Endodermal cell (in vitro differentiated cells): ENCODE measurements around the gene ADRA2B. TPM values are rescaled to one million over a fixed set of nuclear protein-coding genes. Genes with fewer than 3 reads are reported as not detected.
A peak's percentile ranks its signal among the peaks of the same experiment; 100 is the strongest.

Experiments used
- DNase-seq: peaks from one replicate; pipeline ENCODE4 v3.0.0-alpha.2; 2017
- H3K27ac ChIP-seq: 2 replicates; pipeline ENCODE4 v1.5.1; 2013; ENCODE audit warnings: mild to moderate bottlenecking, low read depth, low read length, moderate library complexity
- H3K27me3 ChIP-seq: 2 replicates; pipeline ENCODE4 v1.6.1; 2013; ENCODE audit warnings: mild to moderate bottlenecking, low read length, moderate library complexity; ENCODE audit not compliant: insufficient read depth, control insufficient read depth, poor library complexity, severe bottlenecking
- H3K36me3 ChIP-seq: 2 replicates; pipeline ENCODE4 v1.7.0; 2013; ENCODE audit warnings: mild to moderate bottlenecking, low read length, moderate library complexity; ENCODE audit not compliant: control insufficient read depth, insufficient read depth
- H3K4me1 ChIP-seq: one replicate; pipeline ENCODE4 v1.7.0; 2013; ENCODE audit warnings: low read length; ENCODE audit not compliant: control insufficient read depth, insufficient read depth
- H3K4me3 ChIP-seq: 2 replicates; pipeline ENCODE4 v1.5.1; 2013; ENCODE audit warnings: mild to moderate bottlenecking, low read length, moderate library complexity
- H3K9ac ChIP-seq: 2 replicates; pipeline ENCODE4 v1.6.1; 2013; ENCODE audit warnings: mild to moderate bottlenecking, low read length, moderate library complexity; ENCODE audit not compliant: poor library complexity, severe bottlenecking; ENCODE audit errors: extremely low read depth
- H3K9me3 ChIP-seq: 2 replicates; pipeline ENCODE4 v1.6.1; 2013; ENCODE audit warnings: mild to moderate bottlenecking, low read length, moderate library complexity; ENCODE audit not compliant: control insufficient read depth
- H3K27ac Mint-ChIP-seq: 2 replicates; pipeline ENCODE4 v1.8.0; 2020; ENCODE audit warnings: mixed read lengths
- H3K27me3 Mint-ChIP-seq: 2 replicates; pipeline ENCODE4 v1.8.0; 2021; ENCODE audit warnings: mild to moderate bottlenecking, mixed read lengths; ENCODE audit not compliant: insufficient read depth
- H3K36me3 Mint-ChIP-seq: 2 replicates; pipeline ENCODE4 v1.8.0; 2020; ENCODE audit warnings: low read depth, mixed read lengths
- H3K4me1 Mint-ChIP-seq: 2 replicates; pipeline ENCODE4 v1.8.0; 2020; ENCODE audit warnings: mixed read lengths
- H3K4me3 Mint-ChIP-seq: 2 replicates; pipeline ENCODE4 v1.8.0; 2020; ENCODE audit warnings: mild to moderate bottlenecking, moderate library complexity, mixed read lengths
- H3K9me3 Mint-ChIP-seq: 2 replicates; pipeline ENCODE4 v1.8.0; 2020; ENCODE audit warnings: mild to moderate bottlenecking, mixed read lengths
- WGBS, 2 experiments: methylation state at CpG; one replicate each; pipeline versions ENCODE4 v1.1.5 to v1.1.7; 2013; ENCODE audit warnings: missing lambda C conversion rate in 2 of 2, mixed read lengths in 1 of 2; ENCODE audit not compliant: insufficient coverage in 1 of 2, insufficient read length in 1 of 2; 5-methylcytosine and 5-hydroxymethylcytosine counted together
- total RNA-seq, 2 donors: library from RNA; stranded (reverse); fragmentation: NEBNext Ultra II Directional in 1 of 2; extraction: Animal tissue kit (Norgen Biotek cat#: 25700) in 1 of 2; gene quantifications; 2 replicates in 1 of 2; 3 replicates in 1 of 2; pipeline ENCODE4 v1.2.1, GENCODE V29; 2021
- TF ChIP-seq, protein P1 (sequence below): fragments of 200-600 bp; sonication (generic); conservative IDR thresholded peaks from 2 replicates; pipeline ENCODE4 v1.5.0; 2021; ENCODE audit warnings: antibody characterized with exemption, mild to moderate bottlenecking

ADRA2B gene
- total RNA-seq, 2 donors from 2014 or later, result 2.4 to 3.8 TPM

DNA sequence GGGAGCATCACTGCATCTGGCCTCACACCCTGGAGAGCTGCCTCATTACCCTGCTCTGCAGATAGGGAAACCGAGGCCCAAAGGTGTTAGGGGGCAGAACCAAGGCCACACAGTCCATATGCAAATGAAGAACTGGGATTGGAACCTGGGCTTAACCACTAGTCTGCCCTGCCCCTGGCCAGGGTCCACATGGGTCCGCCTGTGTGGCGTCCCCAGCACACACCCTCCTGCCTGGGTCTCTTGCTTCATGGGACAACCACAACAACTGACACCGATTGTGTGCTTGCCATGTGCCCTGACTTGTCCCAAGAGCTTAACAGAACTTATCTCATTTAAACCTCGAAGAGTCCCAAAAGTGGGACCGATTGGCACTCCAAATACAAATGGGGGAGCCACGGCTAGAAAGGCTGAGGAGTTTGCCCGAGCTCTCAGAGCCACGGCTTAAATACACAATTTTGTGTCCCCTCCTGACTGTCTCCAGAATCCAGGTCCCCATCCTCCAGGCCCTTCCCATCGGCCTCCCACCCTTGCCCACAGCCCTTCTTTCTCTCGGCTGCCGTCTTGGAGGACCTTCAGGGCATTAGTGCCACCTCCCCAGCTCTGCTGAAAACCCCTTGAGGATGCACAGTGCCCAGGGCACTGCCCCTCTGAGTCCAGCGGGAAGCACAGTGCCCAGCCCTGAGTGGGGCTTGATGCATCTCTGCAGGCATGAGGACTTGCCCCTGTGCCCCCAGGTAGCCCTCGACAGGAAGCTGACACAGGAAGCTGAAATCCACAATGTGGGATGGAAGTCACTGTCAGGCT, 34.6 kb upstream of the ADRA2B start:
- no peak for DNase-seq
- H3K9me3 Mint-ChIP-seq, result no peaks in the 10 kb centered on the region
- no peak overlapping the region for H3K4me3 Mint-ChIP-seq
- 93 to 99% methylated on average over 9 to 14 of the region's 14 CpGs for WGBS, 2 experiments
- Histone ChIP-seq H3K27me3 (peaks cover 8% of the 10 kb centered on the region), H3K4me1 (no peaks in the 10 kb centered on the region), H3K36me3 (no peaks in the 10 kb centered on the region), H3K4me3 (no peak overlapping the region), H3K9me3 (no peaks in the 10 kb centered on the region), H3K9ac (no peak overlapping the region), H3K27ac (no peak overlapping the region)
- H3K36me3 Mint-ChIP-seq, result no peaks in the 10 kb centered on the region
- peaks cover 11% of the 10 kb centered on the region for H3K4me1 Mint-ChIP-seq
- TF ChIP-seq, protein P1, sequence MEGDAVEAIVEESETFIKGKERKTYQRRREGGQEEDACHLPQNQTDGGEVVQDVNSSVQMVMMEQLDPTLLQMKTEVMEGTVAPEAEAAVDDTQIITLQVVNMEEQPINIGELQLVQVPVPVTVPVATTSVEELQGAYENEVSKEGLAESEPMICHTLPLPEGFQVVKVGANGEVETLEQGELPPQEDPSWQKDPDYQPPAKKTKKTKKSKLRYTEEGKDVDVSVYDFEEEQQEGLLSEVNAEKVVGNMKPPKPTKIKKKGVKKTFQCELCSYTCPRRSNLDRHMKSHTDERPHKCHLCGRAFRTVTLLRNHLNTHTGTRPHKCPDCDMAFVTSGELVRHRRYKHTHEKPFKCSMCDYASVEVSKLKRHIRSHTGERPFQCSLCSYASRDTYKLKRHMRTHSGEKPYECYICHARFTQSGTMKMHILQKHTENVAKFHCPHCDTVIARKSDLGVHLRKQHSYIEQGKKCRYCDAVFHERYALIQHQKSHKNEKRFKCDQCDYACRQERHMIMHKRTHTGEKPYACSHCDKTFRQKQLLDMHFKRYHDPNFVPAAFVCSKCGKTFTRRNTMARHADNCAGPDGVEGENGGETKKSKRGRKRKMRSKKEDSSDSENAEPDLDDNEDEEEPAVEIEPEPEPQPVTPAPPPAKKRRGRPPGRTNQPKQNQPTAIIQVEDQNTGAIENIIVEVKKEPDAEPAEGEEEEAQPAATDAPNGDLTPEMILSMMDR, result no peak
- peaks cover 13% of the 10 kb centered on the region for H3K27me3 Mint-ChIP-seq
- no peak overlapping the region for H3K27ac Mint-ChIP-seq

DNA sequence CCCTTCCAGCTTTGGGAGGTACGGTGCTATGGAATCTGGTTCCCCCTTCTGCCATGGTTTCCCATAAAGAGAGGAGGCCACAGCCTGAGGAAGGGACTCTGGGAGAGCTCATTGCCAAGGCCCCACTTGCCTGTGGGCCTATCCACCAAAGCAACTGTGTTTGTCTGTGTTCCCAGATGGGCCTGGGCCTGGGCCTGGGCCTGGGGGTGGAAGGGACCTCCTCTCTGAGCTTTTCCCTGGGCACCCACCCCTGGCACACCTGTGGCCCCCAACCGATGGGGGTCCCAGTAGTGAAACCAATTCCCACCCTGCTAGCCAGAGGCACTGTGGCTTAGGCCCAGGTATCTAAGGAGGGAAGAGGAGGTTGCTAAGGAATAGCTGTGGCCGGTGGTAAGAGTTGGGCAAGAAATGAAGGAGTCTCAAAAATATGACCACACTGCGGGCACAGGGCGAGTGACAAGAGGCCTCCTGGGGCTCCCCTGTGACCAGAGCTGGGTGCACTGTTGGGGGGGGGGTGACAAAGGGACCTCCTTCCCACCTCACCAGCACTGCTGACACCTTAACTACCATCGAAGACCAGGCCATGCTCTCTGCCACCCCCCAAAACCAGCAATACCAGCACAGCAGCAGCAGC, 33.8 kb upstream of the ADRA2B start:
- Histone ChIP-seq H3K4me1 (no peaks in the 10 kb centered on the region), H3K27me3 (peaks cover 17% of the 10 kb centered on the region), H3K4me3 (no peak overlapping the region), H3K36me3 (no peaks in the 10 kb centered on the region), H3K9ac (no peak overlapping the region), H3K9me3 (no peaks in the 10 kb centered on the region), H3K27ac (no peak overlapping the region)
- H3K27me3 Mint-ChIP-seq, result peaks cover 17% of the 10 kb centered on the region
- H3K4me1 Mint-ChIP-seq, result peaks cover 11% of the 10 kb centered on the region
- DNase-seq, result peak; percentile 27
- TF ChIP-seq, protein P1, result no peak
- H3K4me3 Mint-ChIP-seq, result no peak overlapping the region
- 94 to 100% methylated on average over 2 to 6 of the region's 6 CpGs for WGBS, 2 experiments
- H3K36me3 Mint-ChIP-seq, result no peaks in the 10 kb centered on the region
- no peaks in the 10 kb centered on the region for H3K9me3 Mint-ChIP-seq
- H3K27ac Mint-ChIP-seq, result no peak overlapping the region

DNA sequence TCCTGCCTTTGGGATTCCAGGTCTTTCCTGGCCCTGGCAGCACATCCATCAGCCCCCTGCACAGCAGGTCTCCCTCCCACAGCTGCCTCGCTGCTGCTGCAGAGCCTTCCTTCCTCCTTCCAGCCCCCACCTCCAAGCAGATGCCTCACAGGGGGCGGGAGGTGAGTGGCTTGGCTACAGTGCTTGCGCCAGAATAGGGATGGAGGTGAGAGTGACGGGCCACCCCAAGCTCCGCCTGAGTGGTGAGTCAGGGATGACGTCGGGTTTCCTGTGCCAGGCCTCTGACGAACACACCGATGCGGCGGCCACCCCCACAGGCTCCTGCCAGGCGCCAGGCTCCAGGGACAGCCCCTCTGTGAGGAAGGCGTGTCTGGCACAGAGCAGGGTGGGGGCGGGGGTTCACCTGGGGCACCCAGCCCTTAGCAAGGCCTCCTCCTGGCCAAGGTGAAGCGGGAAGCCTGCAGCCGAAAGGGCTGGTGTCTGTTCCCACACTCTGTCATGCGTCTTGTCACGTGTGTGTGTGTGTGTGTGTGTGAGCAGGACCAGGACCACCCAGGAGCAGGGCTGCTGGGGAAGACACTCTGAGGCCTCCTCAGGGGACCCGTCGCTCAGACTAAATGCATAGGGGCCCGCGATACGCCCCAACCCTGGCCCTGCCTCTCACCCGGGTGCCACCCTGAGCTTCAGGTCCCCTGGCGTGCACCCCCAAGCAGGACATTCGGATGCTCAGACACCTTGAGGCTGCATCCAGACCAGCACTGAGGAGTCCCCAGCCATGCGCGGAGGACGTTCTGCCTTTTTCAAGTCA, 32.2 kb upstream of the ADRA2B start:
- H3K9me3 ChIP-seq, result no peaks in the 10 kb centered on the region
- DNase-seq, result peak; percentile 95
- H3K4me1 ChIP-seq, result no peaks in the 10 kb centered on the region
- Mint-ChIP-seq H3K27ac (no peak overlapping the region), H3K36me3 (no peaks in the 10 kb centered on the region), H3K9me3 (no peaks in the 10 kb centered on the region), H3K4me3 (peak overlapping the region; percentile 15), H3K4me1 (peaks cover 17% of the 10 kb centered on the region), H3K27me3 (peaks cover 24% of the 10 kb centered on the region)
- TF ChIP-seq, protein P1, result no peak
- no peak overlapping the region for H3K27ac ChIP-seq
- H3K4me3 ChIP-seq, result no peak overlapping the region
- peaks cover 30% of the 10 kb centered on the region for H3K27me3 ChIP-seq
- H3K9ac ChIP-seq, result no peak overlapping the region
- 65 to 76% methylated on average over 15 to 29 of the region's 29 CpGs for whole genome bisulfite sequencing, 2 experiments
- H3K36me3 ChIP-seq, result no peaks in the 10 kb centered on the region
